ENCODE data around the gene POLD1.
"Not testable (repeated sequence)": the region's sequence is repeated elsewhere in the genome, so short reads cannot be mapped to it uniquely, and the experiment has no call there.

POLD1 gene

DNA sequence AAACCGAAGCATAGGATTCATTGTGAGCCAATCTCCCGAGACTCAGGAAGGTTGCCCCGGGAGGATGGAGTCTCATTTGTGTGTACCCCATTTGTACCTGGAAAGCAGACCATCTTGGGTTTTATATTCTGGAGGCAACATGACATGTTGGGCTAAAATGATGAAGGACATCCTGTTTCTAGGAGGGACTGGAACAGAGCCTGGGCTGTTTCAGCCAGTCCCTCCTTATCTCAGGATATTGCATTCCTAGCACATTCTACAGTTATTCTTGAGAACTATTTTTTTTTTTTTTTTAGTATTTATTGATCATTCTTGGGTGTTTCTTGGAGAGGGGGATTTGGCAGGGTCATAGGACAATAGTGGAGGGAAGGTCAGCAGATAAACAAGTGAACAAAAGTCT, 6.1 kb downstream of the POLD1 start:
- DNase-seq (ENCODE audit: low read depth in 3 of 3, low spot score in 1 of 3), result not testable (repeated sequence)

- not testable (repeated sequence) for DNase-seq (ENCODE audit: low read depth in 3 of 3, low spot score in 1 of 3)
These were observed 6.8 kb downstream of the POLD1 start for GRCh38 chr19:50390952-50391351.

GRCh38 chr19:50392759-50393158, 8.6 kb downstream of the POLD1 start:
- DNase-seq (ENCODE audit: low read depth in 3 of 3, low spot score in 1 of 3), result no peak

GRCh38 chr19:50393589-50393988, 9.4 kb downstream of the POLD1 start:
- no peak for DNase-seq (ENCODE audit: low read depth in 3 of 3, low spot score in 1 of 3)

DNA sequence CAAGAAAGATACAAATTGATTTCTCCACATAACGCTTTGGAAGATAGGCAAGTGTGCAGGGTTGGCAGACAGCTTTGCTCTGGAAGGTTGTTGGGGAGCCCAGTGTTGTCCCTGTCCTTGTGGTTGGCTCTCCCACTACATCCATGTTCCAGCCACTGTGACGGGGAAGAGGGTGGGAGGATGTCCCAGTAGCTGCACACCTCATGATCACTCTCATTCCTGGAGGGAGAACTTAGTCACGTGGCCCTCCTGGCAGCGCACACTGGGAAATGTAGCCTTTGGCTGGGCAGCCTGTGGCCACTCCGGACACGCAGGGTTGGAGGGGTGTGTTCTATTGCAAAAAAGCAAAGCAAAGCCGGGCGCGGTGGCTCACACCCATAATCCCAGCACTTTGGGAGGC, 9.9 kb downstream of the POLD1 start:
- no peak for DNase-seq (ENCODE audit: low read depth in 3 of 3, low spot score in 1 of 3)

DNA sequence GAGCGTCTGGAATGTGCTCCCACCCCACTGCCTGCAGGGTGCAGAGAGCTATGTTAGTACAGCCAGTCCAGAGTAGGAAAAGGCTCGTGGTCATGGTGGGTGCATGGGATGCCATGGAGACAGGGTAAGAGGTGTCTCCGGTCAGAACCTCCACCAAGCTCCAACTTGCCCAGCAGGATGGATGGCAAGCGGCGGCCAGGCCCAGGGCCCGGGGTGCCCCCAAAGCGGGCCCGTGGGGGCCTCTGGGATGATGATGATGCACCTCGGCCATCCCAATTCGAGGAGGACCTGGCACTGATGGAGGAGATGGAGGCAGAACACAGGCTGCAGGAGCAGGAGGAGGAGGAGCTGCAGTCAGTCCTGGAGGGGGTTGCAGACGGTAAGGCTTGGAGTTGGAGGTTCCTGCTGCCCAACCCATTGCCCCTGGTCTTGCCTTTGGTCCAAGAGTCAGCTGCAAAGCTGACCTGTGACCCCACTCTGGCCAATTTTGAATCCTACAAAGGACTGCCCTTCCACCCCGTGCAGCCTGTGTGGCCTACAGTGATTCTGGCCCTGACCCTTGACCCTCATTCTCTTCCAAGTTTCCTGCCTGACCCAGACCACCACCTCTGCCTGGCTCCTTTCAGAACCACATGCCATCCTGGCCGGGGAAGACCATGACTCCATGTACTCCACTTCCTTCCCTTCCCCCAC, 14.7 kb downstream of the POLD1 start:
- DNase-seq (ENCODE audit: low read depth in 3 of 3, low spot score in 1 of 3), result no peak

DNA sequence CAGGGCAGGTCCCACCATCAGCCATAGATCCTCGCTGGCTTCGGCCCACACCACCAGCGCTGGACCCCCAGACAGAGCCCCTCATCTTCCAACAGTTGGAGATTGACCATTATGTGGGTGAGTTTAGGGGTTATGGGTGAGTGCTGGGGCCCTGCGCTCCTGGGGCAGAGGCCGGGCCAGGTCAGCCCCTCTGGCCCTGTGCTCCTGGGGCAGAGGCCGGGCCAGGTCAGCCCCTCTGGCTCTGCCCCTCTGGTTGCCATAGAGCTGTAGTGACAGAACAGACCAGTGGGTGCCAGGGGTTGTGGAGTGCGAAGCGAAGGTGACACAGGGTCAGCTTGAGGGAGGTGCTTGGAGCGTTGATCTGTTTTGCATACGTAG, 15.2 kb downstream of the POLD1 start:
- DNase-seq (ENCODE audit: low read depth in 3 of 3, low spot score in 1 of 3), result no peak

- no peak for DNase-seq (ENCODE audit: low read depth in 3 of 3, low spot score in 1 of 3)
These were observed 17.7 kb downstream of the POLD1 start for GRCh38 chr19:50401605-50402450.

GRCh38 chr19:50402544-50403301, 18.6 kb downstream of the POLD1 start:
- no peak for DNase-seq (ENCODE audit: low read depth in 3 of 3, low spot score in 1 of 3)

- DNase-seq (ENCODE audit: low read depth in 3 of 3, low spot score in 1 of 3), result no peak
These were observed 22.1 kb downstream of the POLD1 start for GRCh38 chr19:50406156-50406820.

DNA sequence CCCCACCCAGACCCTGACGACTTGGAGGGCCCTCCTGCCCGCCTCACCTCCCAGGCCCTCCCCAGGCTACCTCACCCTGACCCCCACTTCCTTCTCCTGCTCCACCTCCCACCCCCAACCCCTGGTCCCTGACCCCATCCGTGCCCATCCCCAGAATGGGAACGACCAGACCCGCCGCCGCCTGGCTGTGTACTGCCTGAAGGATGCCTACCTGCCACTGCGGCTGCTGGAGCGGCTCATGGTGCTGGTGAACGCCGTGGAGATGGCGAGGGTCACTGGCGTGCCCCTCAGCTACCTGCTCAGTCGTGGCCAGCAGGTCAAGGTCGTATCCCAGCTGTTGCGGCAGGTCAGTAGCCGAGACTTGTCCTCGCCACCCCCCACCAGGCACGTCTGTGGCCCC, 22.7 kb downstream of the POLD1 start:
- no peak for DNase-seq (ENCODE audit: low read depth in 3 of 3, low spot score in 1 of 3)

DNA sequence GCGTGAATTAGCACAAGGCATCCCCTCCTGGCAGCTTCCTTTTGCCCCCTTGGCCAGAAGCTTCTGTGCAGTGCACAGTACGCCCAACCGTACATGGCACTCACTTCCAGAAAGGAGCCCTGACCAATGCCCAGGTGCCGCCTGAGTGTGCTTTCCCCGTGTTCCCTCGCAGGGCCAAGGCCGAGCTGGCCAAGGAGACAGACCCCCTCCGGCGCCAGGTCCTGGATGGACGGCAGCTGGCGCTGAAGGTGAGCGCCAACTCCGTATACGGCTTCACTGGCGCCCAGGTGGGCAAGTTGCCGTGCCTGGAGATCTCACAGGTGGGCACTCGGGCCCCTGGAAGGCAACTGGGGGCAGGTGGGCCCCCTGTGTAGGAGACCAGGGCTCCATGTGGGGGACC, 25.2 kb downstream of the POLD1 start:
- DNase-seq (ENCODE audit: low read depth in 3 of 3, low spot score in 1 of 3), result no peak

- no peak for DNase-seq (ENCODE audit: low read depth in 3 of 3, low spot score in 1 of 3)
These were observed 26.0 kb downstream of the POLD1 start for GRCh38 chr19:50410109-50410508.

GRCh38 chr19:50412419-50412818, 28.3 kb downstream of the POLD1 start:
- DNase-seq (ENCODE audit: low read depth in 3 of 3, low spot score in 1 of 3), result no peak

- no peak for DNase-seq (ENCODE audit: low read depth in 3 of 3, low spot score in 1 of 3)
These were observed 28.9 kb downstream of the POLD1 start for GRCh38 chr19:50413096-50413495.

GRCh38 chr19:50413531-50413930, 29.4 kb downstream of the POLD1 start:
- no peak for DNase-seq (ENCODE audit: low read depth in 3 of 3, low spot score in 1 of 3)

- DNase-seq (ENCODE audit: low read depth in 3 of 3, low spot score in 1 of 3), result peak; percentile 11 to 72 (median 52)
These were observed 30.9 kb downstream of the POLD1 start for GRCh38 chr19:50414864-50415660.

- DNase-seq (ENCODE audit: low read depth in 3 of 3, low spot score in 1 of 3), result no peak
These were observed 31.5 kb downstream of the POLD1 start for GRCh38 chr19:50415661-50416033.

GRCh38 chr19:50416034-50416977, 32.2 kb downstream of the POLD1 start:
- no peak for DNase-seq (ENCODE audit: low read depth in 3 of 3, low spot score in 1 of 3)
